Measurements from ENCODE around the gene MRPL53. TPM values are rescaled to one million over a fixed set of nuclear protein-coding genes. Genes with fewer than 3 reads are reported as not detected.

MRPL53 gene
- total and polyA plus RNA-seq, 2 of the 4 experiments (the other 2 are of a cell fraction) = 5.2 to 39.0 TPM

- Histone ChIP-seq H2BK5ac (ENCODE audit: low read depth, low read length, poor library complexity, severe bottlenecking) (peak overlapping the region; percentile 48), H3K23ac (ENCODE audit: low read depth, low read length) (0 out of 2 replicates have a peak overlapping the region, but pooled peaks have one; percentile 55), H3K9ac (ENCODE audit: low read depth, low read length) (peak overlapping the region; percentile 41), H2BK120ac (ENCODE audit: low read depth, low read length) (no peak overlapping the region), H3K56ac (ENCODE audit: extremely low read depth, insufficient read depth, low read length) (no peak overlapping the region), H3K4ac (ENCODE audit: low read depth, low read length) (peak overlapping the region; percentile 54), H2AK9ac (replicated peaks; ENCODE audit: low read depth, low read length, poor library complexity) (peak overlapping the region; percentile 89), H3K79me1 (ENCODE audit: low read depth in 1 of 2, low read length in 2 of 2) (peaks cover 15 to 44% of the 10 kb centered on the region in 2 experiments), H3K9me1 (ENCODE audit: insufficient read depth, low read length) (0 out of 2 replicates have a peak, but pooled peaks cover 3% of the 10 kb centered on the region), H2AK5ac (ENCODE audit: low read depth, low read length) (no peak overlapping the region), H3K4me2 (ENCODE audit: low read depth, low read length) (peak overlapping the region; percentile 74), H3K27ac (ENCODE audit: insufficient read depth, low read length) (peak overlapping the region; percentile 20), H3K14ac (replicated peaks; ENCODE audit: low read depth, low read length) (peak overlapping the region; percentile 21; the same call in 1 of the 2 replicates), H4K8ac (ENCODE audit: low read depth in 2 of 2, low read length in 2 of 2) (peak overlapping the region; percentile 2 to 95; a peak in 3 of 4 replicates), H3K18ac (ENCODE audit: low read depth, low read length) (no peak overlapping the region), H3K27me3 (ENCODE audit: control insufficient read depth, insufficient read depth, low read length) (no peaks in the 10 kb centered on the region), H2BK20ac (ENCODE audit: low read depth, low read length) (no peak overlapping the region), H4K91ac (ENCODE audit: insufficient read depth, low read depth, low read length) (peak overlapping the region; percentile 31; the same call in 1 of the 2 replicates), H3K4me3 (ENCODE audit: insufficient read depth, low read depth, low read length) (peak overlapping the region; percentile 52), H2BK15ac (ENCODE audit: low read depth, low read length) (no peak overlapping the region), H3K36me3 (ENCODE audit: control insufficient read depth, insufficient read depth, low read length) (peaks cover 15% of the 10 kb centered on the region), H3K9me3 (ENCODE audit: control insufficient read depth, insufficient read depth, low read length) (no peaks in the 10 kb centered on the region), H2AFZ (replicated peaks; ENCODE audit: low read length, poor library complexity) (peak overlapping the region; percentile 92), H3K4me1 (ENCODE audit: control insufficient read depth, insufficient read depth, low read length) (peaks cover 10% of the 10 kb centered on the region), H4K20me1 (ENCODE audit: insufficient read depth, low read length) (no peaks in the 10 kb centered on the region), H4K5ac (ENCODE audit: low read depth, low read length) (peak overlapping the region; percentile 21)
- dilution Hi-C loops (cut with HindIII; ENCODE audit: low sequenced_read_pairs, unreplicated experiment) (no loop called here), intact Hi-C loops (cut with micrococcal nuclease) (no loop called here), in situ Hi-C loops (cut with MboI; ENCODE audit: low sequenced_read_pairs) (no loop called here)
- DNase-seq (no peak), ATAC-seq (ENCODE audit: low read depth) (peak; percentile 6)
- POLR2A ChIA-PET (ENCODE audit: unreplicated experiment) = no interaction called here
- BruUV-seq (replicated peaks) = no TSS peak
- CTCF ChIA-PET = interaction anchor here (0.5 to 0.6 kb wide), 2 partner anchors 10 to 912 kb away, joined by 3 to 4 read pairs; no protein-coding TSS in a partner anchor
- 0% methylated on average over 19 of the region's 46 CpGs; no CpG with 5 or more reads in 1 of the 2 experiments for WGBS, 2 experiments (ENCODE audit: extremely low coverage in 2 of 2, insufficient read length in 1 of 2)
- no peak for TF ChIP-seq POLR2A (IDR thresholded peaks at IDR 0.05; ENCODE audit: low read depth, low read length)
- 0 out of 2 replicates have a peak, but pooled peaks have one; percentile 13 for TF ChIP-seq MAZ (IDR thresholded peaks at IDR 0.05; ENCODE audit: borderline replicate concordance, low read depth, low read length)
Measured at GRCh38 chr2:74457549-74458131, 14.8 kb downstream of the MRPL53 start.
